B cell (primary cell): Measurements from ENCODE around the gene GLCCI1. TPM values are rescaled to one million over a fixed set of nuclear protein-coding genes. Genes with fewer than 3 reads are reported as not detected.

ENCODE experiments used
- ATAC-seq: fragments of 200-7000 bp; cut with Tn5 transposase; one replicate; pipeline ENCODE4 v1.10.0; 2021; ENCODE audit warnings: low read depth, mild to moderate bottlenecking, moderate number of reproducible peaks, moderate library complexity
- CTCF ChIA-PET: fragments of 350-600 bp; sonication (Branson Sonifier 250); formaldehyde crosslinking; loops from one replicate; lab custom pipeline; 2021; ENCODE audit warnings: antibody characterized with exemption, inconsistent platforms; lab: Charles Lee
- POLR2A ChIA-PET: fragments of 350-600 bp; sonication (Branson Sonifier 250); formaldehyde crosslinking; loops from one replicate; lab custom pipeline; 2021; ENCODE audit warnings: antibody characterized with exemption; lab: Charles Lee
- DNase-seq: peaks from one replicate; pipeline ENCODE4 v3.0.0; 2013
- H2AFZ ChIP-seq: 2 replicates; pipeline ENCODE4 v1.6.1; 2012; ENCODE audit warnings: mild to moderate bottlenecking, low read depth, low read length; ENCODE audit not compliant: insufficient read depth, poor library complexity, severe bottlenecking
- H3K27ac ChIP-seq, 2 donors: 1 replicate in 1 of 2; 2 replicates in 1 of 2; pipeline ENCODE4 v1.5.1; 2012 to 2013; ENCODE audit warnings: low read length in 2 of 2, mild to moderate bottlenecking in 2 of 2, moderate library complexity in 1 of 2
- H3K27me3 ChIP-seq, 4 experiments: fragments of 200-600 bp in 1 of 4; sonication (generic) in 1 of 4; replicated peaks in 1 of 4; 1 replicate in 2 of 4; 2 replicates in 2 of 4; pipeline versions ENCODE4 v1.6.1 to v1.7.0; 2013 to 2016; ENCODE audit warnings: low read length in 3 of 4, mild to moderate bottlenecking in 2 of 4, mixed read lengths in 1 of 4, moderate library complexity in 1 of 4; ENCODE audit not compliant: insufficient read depth in 4 of 4, control insufficient read depth in 3 of 4; ENCODE audit errors: control extremely low read depth in 1 of 4
- H3K36me3 ChIP-seq, 2 experiments: replicated peaks in 1 of 2; 1 replicate in 1 of 2; 2 replicates in 1 of 2; pipeline versions ENCODE4 v1.6.1 to v1.7.1; 2013; ENCODE audit warnings: low read length in 1 of 2; ENCODE audit not compliant: insufficient read depth in 2 of 2, control insufficient read depth in 1 of 2; ENCODE audit errors: control extremely low read depth in 1 of 2, extremely low read depth in 1 of 2
- H3K4me1 ChIP-seq, 2 donors: fragments of 200-600 bp in 1 of 2; sonication (generic) in 1 of 2; 1 replicate in 1 of 2; 2 replicates in 1 of 2; pipeline versions ENCODE4 v1.5.1 to v1.6.1; 2013 to 2017; ENCODE audit warnings: low read length in 2 of 2; ENCODE audit not compliant: control insufficient read depth in 2 of 2, insufficient read depth in 2 of 2
- H3K4me2 ChIP-seq: replicated peaks from 2 replicates; pipeline ENCODE3; 2012; ENCODE audit warnings: mild to moderate bottlenecking, low read depth, low read length; ENCODE audit not compliant: poor library complexity, severe bottlenecking
- H3K4me3 ChIP-seq, 5 experiments: fragments of 200-600 bp in 1 of 5; sonication (generic) in 1 of 5; 1 replicate in 3 of 5; 2 replicates in 2 of 5; pipeline versions ENCODE4 v1.5.1 to v1.7.0; 2011 to 2016; ENCODE audit warnings: low read length in 4 of 5, mild to moderate bottlenecking in 4 of 5, low read depth in 2 of 5, control low read depth in 1 of 5, moderate library complexity in 1 of 5; ENCODE audit not compliant: insufficient read depth in 1 of 5; ENCODE audit errors: control extremely low read depth in 1 of 5, extremely low read depth in 1 of 5
- H3K79me2 ChIP-seq: fragments of 200-600 bp; sonication (generic); one replicate; pipeline ENCODE4 v1.6.0; 2016; ENCODE audit warnings: low read length; ENCODE audit not compliant: control insufficient read depth, insufficient read depth
- H3K9ac ChIP-seq: fragments of 200-600 bp; sonication (generic); 2 replicates; pipeline ENCODE4 v1.6.1; 2017; ENCODE audit warnings: mild to moderate bottlenecking, low read length, moderate library complexity
- H3K9me3 ChIP-seq, 3 donors: one replicate each; pipeline versions ENCODE4 v1.6.1 to v1.7.1; 2013; ENCODE audit warnings: low read length in 2 of 3; ENCODE audit not compliant: control insufficient read depth in 2 of 3, insufficient read depth in 1 of 3; ENCODE audit errors: control extremely low read depth in 1 of 3
- H4K20me1 ChIP-seq: 2 replicates; pipeline ENCODE4 v1.6.0; 2012; ENCODE audit warnings: mild to moderate bottlenecking, low read length; ENCODE audit not compliant: insufficient read depth, control insufficient read depth, poor library complexity, severe bottlenecking
- H3K27ac Mint-ChIP-seq: one replicate; pipeline ENCODE4 v1.8.0; 2021; ENCODE audit warnings: mixed read lengths
- H3K27me3 Mint-ChIP-seq: one replicate; pipeline ENCODE4 v1.8.0; 2021; ENCODE audit warnings: mixed read lengths
- H3K4me1 Mint-ChIP-seq: one replicate; pipeline ENCODE4 v1.8.0; 2021; ENCODE audit warnings: mixed read lengths
- H3K4me3 Mint-ChIP-seq: one replicate; pipeline ENCODE4 v1.8.0; 2021; ENCODE audit warnings: mixed read lengths
- H3K9me3 Mint-ChIP-seq: one replicate; pipeline ENCODE4 v1.8.0; 2022; ENCODE audit warnings: mixed read lengths; ENCODE audit not compliant: insufficient read depth
- CTCF ChIP-seq: fragments of 200-600 bp; IDR thresholded peaks from one replicate; pipeline ENCODE4 v1.8.0; 2022; ENCODE audit warnings: antibody characterized with exemption, mild to moderate bottlenecking
- EZH2 ChIP-seq: IDR thresholded peaks from 2 replicates; pipeline ENCODE4 v1.6.1; 2012; ENCODE audit warnings: borderline replicate concordance, low read depth, mild to moderate bottlenecking, moderate library complexity, low read length; ENCODE audit not compliant: insufficient read depth, poor library complexity, severe bottlenecking
- WGBS: methylation state at CpG from one replicate; pipeline ENCODE4 v1.1.5; 2013; ENCODE audit warnings: missing lambda C conversion rate; ENCODE audit not compliant: insufficient coverage; 5-methylcytosine and 5-hydroxymethylcytosine counted together
- intact Hi-C: fragments of 100-400 bp; cut with micrococcal nuclease; formaldehyde crosslinking; loops from one replicate; pipeline ENCODE4 v1.10.0; 2022
- polyA plus RNA-seq: library from polyadenylated mRNA; depleted of rRNA; stranded (reverse); fragments of >200 nt; gene quantifications from 2 replicates; pipeline ENCODE4 v1.2.3, GENCODE V29; 2012
- total RNA-seq, 2 donors: library from RNA; stranded (reverse); fragments of 120-200 nt in 1 of 2; gene quantifications; 1 replicate in 1 of 2; 2 replicates in 1 of 2; pipeline versions ENCODE4 v1.2.3 to v1.2.4, GENCODE V29; 2013 to 2022

The GLCCI1 gene
- total and polyA plus RNA-seq, 2 donors (not counting 1 experiment from before 2014, with no cell fraction given), result 17.7 to 50.3 TPM

- TF ChIP-seq CTCF (no peak), EZH2 (no peak)
- H3K4me3 ChIP-seq, result no peak overlapping the region
- H3K9me3 Mint-ChIP-seq, result no peaks in the 10 kb centered on the region
- H3K4me2 ChIP-seq, result no peak overlapping the region
- H3K4me3 Mint-ChIP-seq, result no peak overlapping the region
- no peaks in the 10 kb centered on the region for H3K4me1 ChIP-seq
- ChIA-PET CTCF (no interaction called here), POLR2A (no interaction called here)
- H4K20me1 ChIP-seq, result no peaks in the 10 kb centered on the region
- ATAC-seq (no peak), DNase-seq (no peak)
- H3K79me2 ChIP-seq, result no peaks in the 10 kb centered on the region
- H3K9ac ChIP-seq, result no peak overlapping the region
- intact Hi-C loops, result no loop called here
- H3K27me3 Mint-ChIP-seq, result no peaks in the 10 kb centered on the region
- H3K27ac Mint-ChIP-seq, result no peak overlapping the region
- H3K27ac ChIP-seq, result no peak overlapping the region
- no peak overlapping the region for H2AFZ ChIP-seq
- no peaks in the 10 kb centered on the region for H3K36me3 ChIP-seq
- no peaks in the 10 kb centered on the region for H3K9me3 ChIP-seq
- WGBS, result 100% methylated on average over 2 of the region's 2 CpGs
- H3K27me3 ChIP-seq, result no peaks in the 10 kb centered on the region
- H3K4me1 Mint-ChIP-seq, result no peaks in the 10 kb centered on the region
Measured at GRCh38 chr7:7931626-7932025, 37.0 kb upstream of the GLCCI1 start.

- no peaks in the 10 kb centered on the region for H3K4me1 ChIP-seq
- H3K4me2 ChIP-seq, result no peak overlapping the region
- H3K27me3 ChIP-seq, result no peaks in the 10 kb centered on the region
Measured at GRCh38 chr7:7932553-7932952, 36.0 kb upstream of the GLCCI1 start.

More at GRCh38 chr7:7932553-7932952, 36.0 kb upstream of the GLCCI1 start:
- POLR2A ChIA-PET, result no interaction called here
- H3K4me3 Mint-ChIP-seq, result no peak overlapping the region
- intact Hi-C loops, result no loop called here
- Histone ChIP-seq H3K79me2 (no peaks in the 10 kb centered on the region), H3K9me3 (no peaks in the 10 kb centered on the region), H3K27ac (no peak overlapping the region), H2AFZ (no peak overlapping the region), H3K36me3 (no peaks in the 10 kb centered on the region), H4K20me1 (no peaks in the 10 kb centered on the region), H3K4me3 (no peak overlapping the region), H3K9ac (no peak overlapping the region)
- CTCF ChIA-PET, result no interaction called here
- H3K27me3 Mint-ChIP-seq, result no peaks in the 10 kb centered on the region
- no peak overlapping the region for H3K27ac Mint-ChIP-seq
- 92% methylated on average over 2 of the region's 3 CpGs for WGBS
- H3K9me3 Mint-ChIP-seq, result no peaks in the 10 kb centered on the region
- no peak for DNase-seq
- no peak for TF ChIP-seq EZH2
- no peak for TF ChIP-seq CTCF
- ATAC-seq, result no peak
- no peaks in the 10 kb centered on the region for H3K4me1 Mint-ChIP-seq
